Astrocyte (in vitro differentiated cells and primary cell): ENCODE results near the gene LRRC75A. TPM values are rescaled to one million over a fixed set of nuclear protein-coding genes. Genes with fewer than 3 reads are reported as not detected.

Experiments used
- DNase-seq: peaks from one replicate; pipeline ENCODE4 v3.0.0-alpha.2; 2010; ENCODE audit warnings: low read depth
- FAIRE-seq: peaks from 2 replicates; lab custom pipeline; 2011; peaks lifted over from hg19 to GRCh38; lab: Jason Lieb, UNC
- H2AFZ ChIP-seq: 2 replicates; pipeline ENCODE4 v1.6.0; 2012; ENCODE audit warnings: low read depth, low read length, inconsistent platforms
- H3K27ac ChIP-seq: 2 replicates; pipeline ENCODE4 v1.5.1; 2011; ENCODE audit warnings: low read depth, low read length, inconsistent platforms
- H3K27me3 ChIP-seq: 2 replicates; pipeline ENCODE4 v1.6.0; 2011; ENCODE audit warnings: low read length, inconsistent platforms; ENCODE audit not compliant: insufficient read depth
- H3K36me3 ChIP-seq: 2 replicates; pipeline ENCODE4 v1.5.1; 2011; ENCODE audit warnings: low read length, inconsistent platforms; ENCODE audit not compliant: insufficient read depth
- H3K4me1 ChIP-seq: 2 replicates; pipeline ENCODE4 v1.5.1; 2011; ENCODE audit warnings: low read length, inconsistent platforms; ENCODE audit not compliant: insufficient read depth
- H3K4me2 ChIP-seq: 2 replicates; pipeline ENCODE4 v1.6.0; 2012; ENCODE audit warnings: low read length, inconsistent platforms
- H3K4me3 ChIP-seq: 2 replicates; pipeline ENCODE4 v1.5.1; 2011; ENCODE audit warnings: low read depth, mild to moderate bottlenecking, low read length, inconsistent platforms; ENCODE audit not compliant: insufficient read depth
- H3K79me2 ChIP-seq: 2 replicates; pipeline ENCODE4 v1.6.0; 2012; ENCODE audit warnings: mild to moderate bottlenecking, low read length, inconsistent platforms; ENCODE audit not compliant: insufficient read depth
- H3K9ac ChIP-seq: 2 replicates; pipeline ENCODE4 v1.6.0; 2012; ENCODE audit warnings: mild to moderate bottlenecking, low read length, inconsistent platforms
- H3K9me3 ChIP-seq: 2 replicates; pipeline ENCODE4 v1.5.1; 2012; ENCODE audit warnings: low read depth, mild to moderate bottlenecking, low read length, inconsistent platforms; ENCODE audit not compliant: insufficient read depth
- H4K20me1 ChIP-seq: 2 replicates; pipeline ENCODE4 v1.6.0; 2012; ENCODE audit warnings: low read length, inconsistent platforms; ENCODE audit not compliant: insufficient read depth
- H3K27ac Mint-ChIP-seq: one replicate; pipeline ENCODE4 v1.8.0; 2021; ENCODE audit warnings: mild to moderate bottlenecking, mixed read lengths; ENCODE audit not compliant: unreplicated experiment
- H3K27me3 Mint-ChIP-seq: one replicate; pipeline ENCODE4 v1.8.0; 2021; ENCODE audit warnings: low read depth, mixed read lengths; ENCODE audit not compliant: unreplicated experiment
- H3K36me3 Mint-ChIP-seq: one replicate; pipeline ENCODE4 v1.8.0; 2021; ENCODE audit warnings: low read depth, mixed read lengths; ENCODE audit not compliant: unreplicated experiment
- H3K4me1 Mint-ChIP-seq: one replicate; pipeline ENCODE4 v1.8.0; 2021; ENCODE audit warnings: low read depth, mixed read lengths; ENCODE audit not compliant: unreplicated experiment
- H3K4me3 Mint-ChIP-seq: one replicate; pipeline ENCODE4 v1.8.0; 2021; ENCODE audit warnings: mild to moderate bottlenecking, moderate library complexity, mixed read lengths; ENCODE audit not compliant: unreplicated experiment
- H3K9me3 Mint-ChIP-seq: one replicate; pipeline ENCODE4 v1.8.0; 2021; ENCODE audit warnings: mild to moderate bottlenecking, mixed read lengths; ENCODE audit not compliant: unreplicated experiment
- EZH2 ChIP-seq: IDR thresholded peaks from 2 replicates; pipeline ENCODE4 v1.6.1; 2012; ENCODE audit warnings: mild to moderate bottlenecking, low read length, inconsistent platforms; ENCODE audit not compliant: insufficient read depth
- total RNA-seq: library from RNA; stranded (reverse); gene quantifications from 2 replicates; pipeline ENCODE4 v1.2.1, GENCODE V29; 2021
- TF ChIP-seq, protein P1 (sequence below): IDR thresholded peaks from 2 replicates; pipeline ENCODE4 v1.5.1; 2011; ENCODE audit warnings: low read depth, mild to moderate bottlenecking, inconsistent platforms, low read length, moderate library complexity; ENCODE audit not compliant: insufficient read depth

Gene LRRC75A
- total RNA-seq, 1 donor from 2014 or later = 0.36 TPM

DNA sequence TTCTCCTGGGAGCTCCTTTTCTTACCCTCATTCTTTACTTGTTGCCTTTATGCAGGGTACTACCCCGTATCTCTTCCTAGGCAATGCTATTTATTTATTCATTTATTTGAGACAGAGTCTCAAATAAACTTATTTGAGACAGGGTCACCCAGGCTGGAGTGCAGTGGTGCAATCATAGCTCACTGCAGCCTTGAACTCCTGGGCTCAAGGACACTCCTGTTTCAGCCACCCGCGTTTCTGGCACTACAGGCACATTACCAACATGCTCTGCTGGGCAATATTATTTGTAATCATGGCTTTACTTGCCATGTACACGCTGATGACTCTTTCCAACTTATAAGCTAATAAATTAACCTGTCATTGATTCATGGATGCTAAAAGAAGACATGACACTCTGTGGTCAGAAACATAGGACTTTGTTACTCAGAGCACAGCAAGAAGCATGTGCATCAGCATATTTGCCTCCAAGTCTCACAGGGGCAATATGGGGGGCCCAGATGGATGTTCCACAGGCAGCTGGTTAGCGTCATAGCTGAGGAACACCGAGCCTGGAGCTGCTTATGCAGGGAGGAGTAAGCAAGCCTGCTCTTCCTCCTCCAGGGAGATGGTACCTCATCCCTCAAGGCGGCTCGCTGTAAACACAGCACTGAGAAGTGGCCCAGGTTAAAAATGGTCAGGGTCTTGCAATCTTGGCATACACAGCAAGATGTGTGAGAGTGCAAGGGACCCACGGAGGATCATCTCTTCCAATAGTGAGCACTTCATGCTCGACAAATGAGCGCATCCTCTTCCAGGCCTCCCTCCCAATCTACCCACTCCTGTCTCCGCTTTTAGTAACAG is 4.2 kb upstream of the LRRC75A start:
- H3K4me3 ChIP-seq = no peak overlapping the region
- H3K4me2 ChIP-seq = no peak overlapping the region
- DNase-seq = no peak
- peaks cover 2% of the 10 kb centered on the region for H3K9me3 Mint-ChIP-seq
- H3K27me3 ChIP-seq = peaks cover 22% of the 10 kb centered on the region
- peaks cover 2% of the 10 kb centered on the region for H3K36me3 Mint-ChIP-seq
- TF ChIP-seq, protein P1, sequence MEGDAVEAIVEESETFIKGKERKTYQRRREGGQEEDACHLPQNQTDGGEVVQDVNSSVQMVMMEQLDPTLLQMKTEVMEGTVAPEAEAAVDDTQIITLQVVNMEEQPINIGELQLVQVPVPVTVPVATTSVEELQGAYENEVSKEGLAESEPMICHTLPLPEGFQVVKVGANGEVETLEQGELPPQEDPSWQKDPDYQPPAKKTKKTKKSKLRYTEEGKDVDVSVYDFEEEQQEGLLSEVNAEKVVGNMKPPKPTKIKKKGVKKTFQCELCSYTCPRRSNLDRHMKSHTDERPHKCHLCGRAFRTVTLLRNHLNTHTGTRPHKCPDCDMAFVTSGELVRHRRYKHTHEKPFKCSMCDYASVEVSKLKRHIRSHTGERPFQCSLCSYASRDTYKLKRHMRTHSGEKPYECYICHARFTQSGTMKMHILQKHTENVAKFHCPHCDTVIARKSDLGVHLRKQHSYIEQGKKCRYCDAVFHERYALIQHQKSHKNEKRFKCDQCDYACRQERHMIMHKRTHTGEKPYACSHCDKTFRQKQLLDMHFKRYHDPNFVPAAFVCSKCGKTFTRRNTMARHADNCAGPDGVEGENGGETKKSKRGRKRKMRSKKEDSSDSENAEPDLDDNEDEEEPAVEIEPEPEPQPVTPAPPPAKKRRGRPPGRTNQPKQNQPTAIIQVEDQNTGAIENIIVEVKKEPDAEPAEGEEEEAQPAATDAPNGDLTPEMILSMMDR = no peak
- TF ChIP-seq EZH2 = no peak
- no peak overlapping the region for H3K27ac ChIP-seq
- no peak overlapping the region for H3K27ac Mint-ChIP-seq
- no peaks in the 10 kb centered on the region for H4K20me1 ChIP-seq
- H3K9me3 ChIP-seq = no peaks in the 10 kb centered on the region
- no peaks in the 10 kb centered on the region for H3K79me2 ChIP-seq
- peaks cover 65% of the 10 kb centered on the region for H3K27me3 Mint-ChIP-seq
- no peak overlapping the region for H3K9ac ChIP-seq
- H3K4me3 Mint-ChIP-seq = no peak overlapping the region
- no peaks in the 10 kb centered on the region for H3K36me3 ChIP-seq
- H3K4me1 Mint-ChIP-seq = no peaks in the 10 kb centered on the region
- FAIRE-seq = no peak
- H2AFZ ChIP-seq = no peak overlapping the region
- H3K4me1 ChIP-seq = peaks cover 1% of the 10 kb centered on the region

DNA sequence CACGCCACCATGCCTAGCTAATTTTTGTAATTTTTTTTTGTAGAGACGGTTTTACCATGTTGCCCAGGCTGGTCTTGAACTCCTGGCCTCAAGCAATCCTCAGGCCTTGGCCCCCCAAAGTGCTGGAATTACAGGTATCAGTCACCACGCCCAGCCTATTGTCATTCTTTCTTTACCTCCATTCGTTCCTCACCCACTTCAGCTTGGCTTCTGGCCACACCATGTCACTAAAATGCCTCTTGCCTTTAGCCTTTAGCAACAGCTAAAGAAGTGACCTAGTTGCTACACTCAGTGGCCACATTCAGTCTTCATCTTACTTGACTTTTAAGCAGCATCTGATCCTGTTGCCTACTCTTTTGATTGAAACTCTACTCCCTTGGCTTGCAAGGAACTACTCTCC is 3.6 kb upstream of the LRRC75A start:
- TF ChIP-seq, protein P1 = no peak
- TF ChIP-seq EZH2 = no peak
- FAIRE-seq (no peak), DNase-seq (no peak)
- Mint-ChIP-seq H3K36me3 (no peaks in the 10 kb centered on the region), H3K27me3 (peaks cover 66% of the 10 kb centered on the region), H3K4me3 (no peak overlapping the region), H3K4me1 (no peaks in the 10 kb centered on the region), H3K27ac (no peak overlapping the region), H3K9me3 (peaks cover 2% of the 10 kb centered on the region)
- H2AFZ ChIP-seq = no peak overlapping the region
- no peak overlapping the region for H3K4me2 ChIP-seq
- H3K4me3 ChIP-seq = no peak overlapping the region
- peaks cover 28% of the 10 kb centered on the region for H3K27me3 ChIP-seq
- H3K9ac ChIP-seq = no peak overlapping the region
- no peaks in the 10 kb centered on the region for H3K9me3 ChIP-seq
- H3K27ac ChIP-seq = no peak overlapping the region
- H3K4me1 ChIP-seq = peaks cover 3% of the 10 kb centered on the region
- H3K79me2 ChIP-seq = no peaks in the 10 kb centered on the region
- no peaks in the 10 kb centered on the region for H3K36me3 ChIP-seq
- H4K20me1 ChIP-seq = no peaks in the 10 kb centered on the region

DNA sequence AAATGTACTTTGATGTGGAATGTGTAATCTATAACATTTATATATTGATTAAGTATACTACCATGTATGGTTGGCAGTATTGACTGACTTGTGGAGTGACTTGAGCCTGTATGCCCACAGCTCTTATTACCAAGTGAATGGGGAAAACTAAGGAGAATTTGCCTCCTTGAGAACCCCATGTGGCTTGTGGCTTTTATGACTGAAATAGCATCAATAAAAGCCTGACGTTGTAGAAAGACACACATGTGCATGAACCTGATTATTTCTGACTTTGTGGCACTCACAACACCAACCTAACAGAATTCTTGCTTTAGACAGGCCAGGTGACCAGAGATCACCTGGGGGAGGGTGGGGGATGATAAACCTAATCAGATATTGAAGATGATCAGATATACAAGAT is 2.1 kb upstream of the LRRC75A start:
- H3K36me3 ChIP-seq = no peaks in the 10 kb centered on the region
- no peak overlapping the region for H3K9ac ChIP-seq
- no peaks in the 10 kb centered on the region for H3K9me3 ChIP-seq
- H2AFZ ChIP-seq = no peak overlapping the region
- FAIRE-seq (no peak), DNase-seq (no peak)
- peaks cover 28% of the 10 kb centered on the region for H3K27me3 ChIP-seq
- H3K4me1 ChIP-seq = peaks cover 3% of the 10 kb centered on the region
- no peak overlapping the region for H3K27ac ChIP-seq
- Mint-ChIP-seq H3K4me1 (no peaks in the 10 kb centered on the region), H3K9me3 (peaks cover 2% of the 10 kb centered on the region), H3K27ac (no peak overlapping the region), H3K36me3 (no peaks in the 10 kb centered on the region), H3K4me3 (no peak overlapping the region), H3K27me3 (peaks cover 76% of the 10 kb centered on the region)
- no peak for TF ChIP-seq EZH2
- TF ChIP-seq, protein P1 = no peak
- no peaks in the 10 kb centered on the region for H3K79me2 ChIP-seq
- H3K4me3 ChIP-seq = no peak overlapping the region
- H4K20me1 ChIP-seq = no peaks in the 10 kb centered on the region
- H3K4me2 ChIP-seq = no peak overlapping the region
